Left lung (tissue), 10 donors: ENCODE data around the gene EID1. TPM values are rescaled to one million over a fixed set of nuclear protein-coding genes. Genes with fewer than 3 reads are reported as not detected.

Source experiments
- ATAC-seq: fragments of 200-7000 bp; cut with Tn5 transposase; one replicate; pipeline ENCODE4 v1.9.1; 2020; ENCODE audit warnings: moderate library complexity
- DNase-seq, 4 donors: peaks; one replicate each; pipeline ENCODE4 v3.0.0-alpha.2; 2013 to 2020
- H3K27ac ChIP-seq, 2 donors: fragments of 200-600 bp; sonication (generic) in 1 of 2; one replicate each; pipeline versions ENCODE4 v1.5.0 to v1.8.0; 2020 to 2021
- H3K27me3 ChIP-seq, 2 donors: fragments of 200-600 bp; sonication (generic) in 1 of 2; one replicate each; pipeline versions ENCODE4 v1.5.0 to v1.8.0; 2020 to 2021
- H3K36me3 ChIP-seq, 2 donors: fragments of 200-600 bp; sonication (generic) in 1 of 2; one replicate each; pipeline versions ENCODE4 v1.5.0 to v1.8.0; 2020 to 2021
- H3K4me1 ChIP-seq, 2 donors: fragments of 200-600 bp; one replicate each; pipeline ENCODE4 v1.8.0; 2021
- H3K4me3 ChIP-seq, 2 donors: fragments of 200-600 bp; sonication (generic) in 1 of 2; one replicate each; pipeline versions ENCODE4 v1.5.0 to v1.8.0; 2020 to 2021; ENCODE audit warnings: mild to moderate bottlenecking in 1 of 2
- H3K9me3 ChIP-seq, 2 donors: fragments of 200-600 bp; sonication (generic) in 1 of 2; one replicate each; pipeline versions ENCODE4 v1.5.0 to v1.8.0; 2020 to 2021
- intact Hi-C, 2 donors: fragments of 100-400 bp; cut with DNase I; formaldehyde crosslinking; loops; one replicate each; pipeline versions ENCODE4 v1.11.2 to v1.14.2; 2022
- polyA plus RNA-seq, 6 donors: library from polyadenylated mRNA; unstranded; fragments of 120-200 nt; gene quantifications; one replicate each; pipeline ENCODE4 v1.2.1, GENCODE V29; 2013; ENCODE audit not compliant: insufficient read length in 6 of 6
- total RNA-seq, 2 donors: library from RNA; stranded (reverse); fragmentation: NEBNext Ultra II Directional; extraction: Animal tissue kit (Norgen Biotek cat#: 25700); gene quantifications; one replicate each; pipeline ENCODE4 v1.2.1, GENCODE V29; 2021
- TF ChIP-seq, protein P1 (sequence below), 2 donors: fragments of 200-600 bp; sonication (generic) in 1 of 2; IDR thresholded peaks; one replicate each; pipeline versions ENCODE4 v1.5.0 to v1.8.0; 2021; ENCODE audit warnings: antibody characterized with exemption in 2 of 2
- donor health status: DM: no; HTN: yes; CAD: no.
- donor health status: DM: no; HTN: no; CAD: no.

EID1 gene
- total and polyA plus RNA-seq, 8 donors, result 80.2 to 301 (median 274) TPM

DNA sequence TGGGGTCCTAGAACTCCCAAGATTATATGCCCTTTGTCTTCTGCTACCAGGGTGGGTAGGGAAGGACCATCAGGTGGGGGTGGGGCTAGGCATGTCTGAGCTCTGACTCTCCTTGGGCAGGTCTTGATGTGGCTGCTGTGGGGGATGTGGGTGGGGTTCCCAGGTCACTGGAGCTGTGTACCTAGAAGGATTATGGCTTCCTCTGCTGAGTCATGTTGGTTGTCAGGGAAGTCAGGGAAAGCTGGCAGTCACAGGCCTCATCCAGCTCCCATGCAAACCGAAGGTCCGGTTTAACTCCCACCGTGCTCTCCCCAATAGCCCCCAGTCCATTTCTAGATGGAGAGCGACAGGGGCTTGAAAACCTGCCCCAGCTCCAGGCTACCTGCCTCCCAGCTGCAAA is 35.2 kb downstream of the EID1 start:
- Histone ChIP-seq H3K4me3 (no peak overlapping the region), H3K4me1 (no peaks in the 10 kb centered on the region), H3K9me3 (no peaks in the 10 kb centered on the region), H3K27me3 (no peaks in the 10 kb centered on the region), H3K27ac (no peak overlapping the region), H3K36me3 (no peaks in the 10 kb centered on the region)
- intact Hi-C loops, result no loop called here
- TF ChIP-seq, protein P1, sequence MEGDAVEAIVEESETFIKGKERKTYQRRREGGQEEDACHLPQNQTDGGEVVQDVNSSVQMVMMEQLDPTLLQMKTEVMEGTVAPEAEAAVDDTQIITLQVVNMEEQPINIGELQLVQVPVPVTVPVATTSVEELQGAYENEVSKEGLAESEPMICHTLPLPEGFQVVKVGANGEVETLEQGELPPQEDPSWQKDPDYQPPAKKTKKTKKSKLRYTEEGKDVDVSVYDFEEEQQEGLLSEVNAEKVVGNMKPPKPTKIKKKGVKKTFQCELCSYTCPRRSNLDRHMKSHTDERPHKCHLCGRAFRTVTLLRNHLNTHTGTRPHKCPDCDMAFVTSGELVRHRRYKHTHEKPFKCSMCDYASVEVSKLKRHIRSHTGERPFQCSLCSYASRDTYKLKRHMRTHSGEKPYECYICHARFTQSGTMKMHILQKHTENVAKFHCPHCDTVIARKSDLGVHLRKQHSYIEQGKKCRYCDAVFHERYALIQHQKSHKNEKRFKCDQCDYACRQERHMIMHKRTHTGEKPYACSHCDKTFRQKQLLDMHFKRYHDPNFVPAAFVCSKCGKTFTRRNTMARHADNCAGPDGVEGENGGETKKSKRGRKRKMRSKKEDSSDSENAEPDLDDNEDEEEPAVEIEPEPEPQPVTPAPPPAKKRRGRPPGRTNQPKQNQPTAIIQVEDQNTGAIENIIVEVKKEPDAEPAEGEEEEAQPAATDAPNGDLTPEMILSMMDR (IDR thresholded peaks at IDR 0.05), result no peak
- no peak for DNase-seq
- ATAC-seq, result no peak

DNA sequence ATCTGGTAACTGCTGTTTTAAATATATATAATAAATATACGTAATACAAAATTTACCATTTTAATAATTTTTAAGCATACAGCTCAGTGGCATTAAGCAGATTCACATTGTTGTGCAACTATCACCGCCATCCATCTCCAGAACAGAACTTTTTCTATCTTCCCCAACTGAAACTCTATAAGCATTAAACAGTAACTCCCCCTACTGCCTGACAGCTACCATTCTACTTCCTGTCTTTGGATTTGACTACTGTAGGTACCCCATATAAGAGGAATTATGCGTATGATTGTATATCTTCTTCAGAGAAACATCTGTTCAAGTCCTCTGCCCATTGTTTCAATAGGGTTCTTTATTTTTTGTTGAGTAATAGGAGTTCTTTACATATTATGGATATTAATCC is 36.8 kb downstream of the EID1 start:
- Histone ChIP-seq H3K27ac (no peak overlapping the region), H3K36me3 (no peaks in the 10 kb centered on the region), H3K4me3 (no peak overlapping the region), H3K9me3 (no peaks in the 10 kb centered on the region), H3K27me3 (peaks cover 0 to 4% of the 10 kb centered on the region in 2 donors), H3K4me1 (no peaks in the 10 kb centered on the region)
- ATAC-seq (no peak), DNase-seq (no peak)
- TF ChIP-seq, protein P1 (IDR thresholded peaks at IDR 0.05), result no peak
- intact Hi-C loops, result no loop called here

DNA sequence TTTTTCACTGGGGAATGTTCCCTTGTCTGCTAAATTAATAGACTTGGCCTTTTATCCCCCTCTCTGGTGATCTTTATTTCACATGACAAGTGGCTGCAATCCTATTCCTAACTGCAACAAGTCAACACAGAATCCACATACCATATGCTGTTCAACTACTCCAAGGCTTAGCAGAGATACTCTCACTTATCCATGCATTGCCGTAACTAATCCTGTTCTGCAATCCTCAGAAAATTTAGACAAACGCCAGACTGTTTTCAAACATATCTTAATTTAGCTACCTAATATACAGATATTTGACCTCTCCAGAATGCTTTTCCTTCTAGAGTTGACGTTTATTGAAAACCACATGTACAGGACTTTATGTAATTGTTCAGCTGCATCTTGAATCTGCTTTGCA is 37.9 kb downstream of the EID1 start:
- ATAC-seq, result no peak
- Histone ChIP-seq H3K27ac (no peak overlapping the region), H3K4me3 (no peak overlapping the region), H3K27me3 (peaks cover 0 to 4% of the 10 kb centered on the region in 2 donors), H3K36me3 (no peaks in the 10 kb centered on the region), H3K9me3 (no peaks in the 10 kb centered on the region), H3K4me1 (no peaks in the 10 kb centered on the region)
- no peak for DNase-seq
- intact Hi-C loops, result no loop called here
- TF ChIP-seq, protein P1 (IDR thresholded peaks at IDR 0.05), result no peak

DNA sequence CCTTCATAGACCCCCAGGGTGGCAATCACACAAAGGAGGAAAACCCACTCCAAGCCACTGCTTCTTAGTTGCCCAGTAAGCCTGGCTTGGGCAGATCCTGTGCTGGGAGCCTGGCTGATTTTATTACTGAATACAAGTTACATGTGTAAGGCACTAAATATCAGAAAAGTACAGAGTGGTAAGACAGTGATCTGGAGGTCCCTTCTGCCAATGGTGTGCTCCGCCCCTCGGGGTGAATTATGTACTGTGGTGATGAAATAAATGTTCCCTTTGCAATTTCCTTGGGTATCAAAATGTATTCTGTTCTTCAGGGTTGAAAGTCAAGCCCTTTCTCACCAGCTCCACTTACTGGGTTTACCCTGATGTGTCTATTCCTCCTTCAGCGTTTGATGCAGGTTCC is 38.8 kb downstream of the EID1 start:
- Histone ChIP-seq H3K4me1 (no peaks in the 10 kb centered on the region), H3K27me3 (peaks cover 0 to 4% of the 10 kb centered on the region in 2 donors), H3K36me3 (no peaks in the 10 kb centered on the region), H3K4me3 (no peak overlapping the region), H3K9me3 (no peaks in the 10 kb centered on the region), H3K27ac (no peak overlapping the region)
- intact Hi-C loops, result no loop called here
- ATAC-seq (no peak), DNase-seq (no peak)
- TF ChIP-seq, protein P1 (IDR thresholded peaks at IDR 0.05), result no peak

DNA sequence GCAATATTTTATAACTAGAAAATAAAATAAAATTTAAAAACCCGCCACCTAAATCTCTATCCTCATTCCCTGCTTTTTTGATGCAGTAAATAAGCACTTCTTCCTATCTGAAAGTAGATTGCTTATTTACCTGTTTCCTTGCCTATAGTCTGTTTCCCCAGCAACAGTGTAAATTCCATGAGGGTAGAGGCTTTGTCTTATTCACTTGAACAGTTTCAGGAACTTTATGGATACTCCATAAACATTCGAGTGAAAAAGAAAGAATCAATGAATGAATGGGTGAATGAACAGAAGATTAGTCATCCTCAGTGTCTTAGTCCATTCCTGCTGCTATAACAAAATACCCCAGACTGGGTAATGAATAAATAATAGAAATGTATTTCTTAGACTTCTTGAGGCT is 44.1 kb downstream of the EID1 start:
- intact Hi-C loops, result no loop called here
- Histone ChIP-seq H3K27ac (no peak overlapping the region), H3K4me1 (no peaks in the 10 kb centered on the region), H3K9me3 (no peaks in the 10 kb centered on the region), H3K36me3 (no peaks in the 10 kb centered on the region), H3K27me3 (peaks cover 0 to 11% of the 10 kb centered on the region in 2 donors), H3K4me3 (no peak overlapping the region)
- no peak for ATAC-seq
- TF ChIP-seq, protein P1 (IDR thresholded peaks at IDR 0.05), result no peak
- no peak for DNase-seq
